Endothelial cell of umbilical vein (primary cell): Measurements from ENCODE around the gene RAB19. TPM values are rescaled to one million over a fixed set of nuclear protein-coding genes. Genes with fewer than 3 reads are reported as not detected.

Experiments used
- BruUV-seq: library from RNA; stranded (reverse); fragments of 400-500 nt; replicated peaks from 2 replicates; lab custom pipeline; 2021; lab: Mats Ljungman, UMichigan
- CTCF ChIA-PET: fragments of 300-600, 350-600 bp; sonication (Branson Sonifier 250); formaldehyde crosslinking; loops from one replicate; lab custom pipeline; 2021; ENCODE audit warnings: antibody characterized with exemption, inconsistent platforms; lab: Charles Lee
- POLR2A ChIA-PET: fragments of 300-600, 350-600 bp; sonication (Branson Sonifier 250); formaldehyde crosslinking; loops from one replicate; lab custom pipeline; 2021; ENCODE audit warnings: antibody characterized with exemption, inconsistent platforms; lab: Charles Lee
- DNase-seq: peaks from one replicate; pipeline ENCODE4 v3.0.0-alpha.2; 2011; ENCODE audit warnings: low read depth, low spot score
- FAIRE-seq: peaks from 2 replicates; lab custom pipeline; 2011; peaks lifted over from hg19 to GRCh38; lab: Jason Lieb, UNC
- H2AFZ ChIP-seq: 2 replicates; pipeline ENCODE4 v1.6.0; 2012; ENCODE audit warnings: low read depth, low read length, control low read depth, inconsistent platforms
- H3K27ac ChIP-seq: 2 replicates; pipeline ENCODE4 v1.5.1; 2011; ENCODE audit warnings: low read depth, mild to moderate bottlenecking, control low read depth, low read length, moderate library complexity; ENCODE audit not compliant: insufficient read depth
- H3K27me3 ChIP-seq, 2 experiments: 2 replicates each; pipeline versions ENCODE4 v1.6.0 to v1.6.1; 2011; ENCODE audit warnings: low read length in 2 of 2, mixed read lengths in 1 of 2; ENCODE audit not compliant: control insufficient read depth in 2 of 2, insufficient read depth in 2 of 2
- H3K36me3 ChIP-seq, 2 experiments: 2 replicates in 1 of 2; 3 replicates in 1 of 2; pipeline ENCODE4 v1.5.1; 2011; ENCODE audit warnings: low read length in 2 of 2, mild to moderate bottlenecking in 1 of 2, moderate library complexity in 1 of 2; ENCODE audit not compliant: control insufficient read depth in 2 of 2, insufficient read depth in 2 of 2; ENCODE audit errors: extremely low read depth in 1 of 2
- H3K4me1 ChIP-seq: 3 replicates; pipeline ENCODE4 v1.5.1; 2011; ENCODE audit warnings: mild to moderate bottlenecking, low read length; ENCODE audit not compliant: control insufficient read depth, insufficient read depth; ENCODE audit errors: extremely low read depth
- H3K4me2 ChIP-seq: 2 replicates; pipeline ENCODE4 v1.6.1; 2011; ENCODE audit warnings: low read length, control low read depth, mixed read lengths; ENCODE audit not compliant: insufficient read depth
- H3K4me3 ChIP-seq, 3 experiments: fragments of 200-600 bp in 1 of 3; sonication (generic), shearing (Covaris generic) in 1 of 3; replicated peaks in 1 of 3; 2 replicates each; pipeline ENCODE4 v1.5.1; 2011 to 2016; ENCODE audit warnings: control low read depth in 3 of 3, low read length in 3 of 3, mild to moderate bottlenecking in 2 of 3, inconsistent platforms in 1 of 3, low read depth in 1 of 3, moderate library complexity in 1 of 3; ENCODE audit not compliant: insufficient read depth in 1 of 3
- H3K79me2 ChIP-seq: 2 replicates; pipeline ENCODE4 v1.6.0; 2012; ENCODE audit warnings: low read length, inconsistent platforms; ENCODE audit not compliant: control insufficient read depth, insufficient read depth
- H3K9ac ChIP-seq: replicated peaks from 2 replicates; pipeline ENCODE3; 2011; ENCODE audit warnings: low read length, control low read depth; ENCODE audit not compliant: insufficient read depth; ENCODE audit errors: extremely low read depth
- H3K9me1 ChIP-seq: replicated peaks from 3 replicates; pipeline ENCODE4 v1.6.0; 2011; ENCODE audit warnings: mild to moderate bottlenecking, low read length; ENCODE audit not compliant: control insufficient read depth, insufficient read depth; ENCODE audit errors: extremely low read depth
- H3K9me3 ChIP-seq: replicated peaks from 2 replicates; pipeline ENCODE4 v1.5.1; 2012; ENCODE audit warnings: low read length, inconsistent platforms; ENCODE audit not compliant: control insufficient read depth, insufficient read depth
- H4K20me1 ChIP-seq: replicated peaks from 2 replicates; pipeline ENCODE3; 2011; ENCODE audit warnings: mild to moderate bottlenecking, low read length; ENCODE audit not compliant: control insufficient read depth, insufficient read depth; ENCODE audit errors: extremely low read depth
- EZH2 ChIP-seq: IDR thresholded peaks from 2 replicates; pipeline ENCODE4 v1.6.1; 2012; ENCODE audit warnings: borderline replicate concordance, low read depth, mild to moderate bottlenecking, moderate library complexity, low read length, inconsistent platforms; ENCODE audit not compliant: severe bottlenecking
- FOS ChIP-seq: IDR thresholded peaks from 2 replicates; pipeline ENCODE4 v1.6.1; 2011; ENCODE audit warnings: mild to moderate bottlenecking, low read length, moderate library complexity, borderline replicate concordance; ENCODE audit not compliant: insufficient read depth
- GATA2 ChIP-seq: IDR thresholded peaks from 2 replicates; pipeline ENCODE4 v1.7.0; 2011; ENCODE audit warnings: low read depth, mild to moderate bottlenecking, moderate library complexity, mixed read lengths, low read length; ENCODE audit not compliant: insufficient read length, insufficient read depth
- JUN ChIP-seq: IDR thresholded peaks from 2 replicates; pipeline ENCODE4 v1.6.1; 2011; ENCODE audit warnings: borderline replicate concordance, low read depth; ENCODE audit not compliant: insufficient read length, insufficient read depth
- MYC ChIP-seq: IDR thresholded peaks from one replicate; pipeline ENCODE4 v1.6.1; 2011; ENCODE audit warnings: mild to moderate bottlenecking, low read depth, low read length
- POLR2A ChIP-seq: IDR thresholded peaks from 2 replicates; pipeline ENCODE4 v1.6.1; 2012; ENCODE audit warnings: low read depth, mild to moderate bottlenecking, control low read depth, low read length
- POLR2AphosphoS5 ChIP-seq: IDR thresholded peaks from 2 replicates; pipeline ENCODE4 v1.6.1; 2012; ENCODE audit warnings: low read depth, mild to moderate bottlenecking, control low read depth, low read length, moderate library complexity; ENCODE audit not compliant: insufficient read depth
- dilution Hi-C: fragments of 300-500 bp; cut with MboI; formaldehyde crosslinking; loops from one replicate; pipeline ENCODE4 v1.15.0; 2019; ENCODE audit warnings: low sequenced_read_pairs; ENCODE audit not compliant: extremely low pct_ligation_motif_present
- intact Hi-C: fragments of 100-400 bp; cut with micrococcal nuclease; formaldehyde crosslinking; loops from one replicate; pipeline ENCODE4 v1.10.0; 2022
- polyA plus RNA-seq, 4 experiments: library from polyadenylated mRNA; depleted of rRNA in 3 of 4; stranded (reverse) in 3 of 4; unstranded in 1 of 4; fragments of >200 nt; gene quantifications; 2 replicates each; pipeline versions ENCODE4 v1.2.1 to v1.2.3, GENCODE V29; 2011 to 2012; ENCODE audit warnings: missing spikeins in 1 of 4
- total RNA-seq: library from RNA; stranded (reverse); gene quantifications from 2 replicates; pipeline ENCODE4 v1.2.3, GENCODE V29; 2021
- TF ChIP-seq, protein P1 (sequence below), 2 donors: IDR thresholded peaks; 1 replicate in 1 of 2; 2 replicates in 1 of 2; pipeline ENCODE4 v1.5.1; 2011; ENCODE audit warnings: low read length in 2 of 2, mild to moderate bottlenecking in 2 of 2, moderate library complexity in 2 of 2, control low read depth in 1 of 2, inconsistent platforms in 1 of 2, low read depth in 1 of 2; ENCODE audit not compliant: insufficient read depth in 1 of 2; ENCODE audit errors: extremely low read depth in 1 of 2
- TF ChIP-seq, protein P2 (sequence below): IDR thresholded peaks from 2 replicates; pipeline ENCODE4 v1.6.1; 2011; ENCODE audit not compliant: insufficient read depth, insufficient read length

The RAB19 gene
- total and polyA plus RNA-seq, 2 donors (not counting 3 experiments of a cell fraction or from before 2014, with no cell fraction given), result not detected

DNA sequence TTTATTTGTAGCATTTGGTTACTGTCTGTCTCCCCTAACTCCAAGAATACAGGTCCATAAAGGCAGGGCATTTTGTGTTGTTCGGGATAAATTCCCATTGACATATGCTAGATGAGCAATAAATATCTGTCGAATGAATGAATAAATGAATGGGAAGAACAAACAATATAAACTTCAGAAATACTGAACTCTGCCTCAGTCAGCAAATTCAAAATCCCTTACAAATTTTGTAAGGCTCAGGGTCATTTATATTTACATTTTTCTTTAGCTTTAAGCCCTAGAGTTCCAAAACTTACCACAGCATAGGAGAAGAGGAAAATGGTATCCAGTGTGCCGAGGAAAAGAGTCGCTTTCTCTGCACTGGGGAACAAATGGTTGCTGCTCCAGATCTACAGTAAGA is 34.6 kb upstream of the RAB19 start:
- intact Hi-C loops, result no loop called here
- no peak overlapping the region for H3K9ac ChIP-seq
- no peak for FAIRE-seq
- no TSS peak for BruUV-seq
- no peaks in the 10 kb centered on the region for H3K4me1 ChIP-seq
- DNase-seq, result no peak
- H3K27me3 ChIP-seq, result no peaks in the 10 kb centered on the region
- no peaks in the 10 kb centered on the region for H4K20me1 ChIP-seq
- H3K9me3 ChIP-seq, result no peaks in the 10 kb centered on the region
- H3K27ac ChIP-seq, result no peak overlapping the region
- H3K36me3 ChIP-seq, result peaks cover 0 to 2% of the 10 kb centered on the region in 2 experiments
- no peak overlapping the region for H3K4me3 ChIP-seq
- H3K4me2 ChIP-seq, result no peak overlapping the region
- no peaks in the 10 kb centered on the region for H3K9me1 ChIP-seq
- no peak for TF ChIP-seq FOS
- no peak for TF ChIP-seq MYC
- TF ChIP-seq, protein P1, sequence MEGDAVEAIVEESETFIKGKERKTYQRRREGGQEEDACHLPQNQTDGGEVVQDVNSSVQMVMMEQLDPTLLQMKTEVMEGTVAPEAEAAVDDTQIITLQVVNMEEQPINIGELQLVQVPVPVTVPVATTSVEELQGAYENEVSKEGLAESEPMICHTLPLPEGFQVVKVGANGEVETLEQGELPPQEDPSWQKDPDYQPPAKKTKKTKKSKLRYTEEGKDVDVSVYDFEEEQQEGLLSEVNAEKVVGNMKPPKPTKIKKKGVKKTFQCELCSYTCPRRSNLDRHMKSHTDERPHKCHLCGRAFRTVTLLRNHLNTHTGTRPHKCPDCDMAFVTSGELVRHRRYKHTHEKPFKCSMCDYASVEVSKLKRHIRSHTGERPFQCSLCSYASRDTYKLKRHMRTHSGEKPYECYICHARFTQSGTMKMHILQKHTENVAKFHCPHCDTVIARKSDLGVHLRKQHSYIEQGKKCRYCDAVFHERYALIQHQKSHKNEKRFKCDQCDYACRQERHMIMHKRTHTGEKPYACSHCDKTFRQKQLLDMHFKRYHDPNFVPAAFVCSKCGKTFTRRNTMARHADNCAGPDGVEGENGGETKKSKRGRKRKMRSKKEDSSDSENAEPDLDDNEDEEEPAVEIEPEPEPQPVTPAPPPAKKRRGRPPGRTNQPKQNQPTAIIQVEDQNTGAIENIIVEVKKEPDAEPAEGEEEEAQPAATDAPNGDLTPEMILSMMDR (IDR thresholded peaks at IDR 0.05; ENCODE audit: extremely low read depth in 1 of 2, insufficient read depth in 1 of 2, low read depth in 1 of 2, low read length in 2 of 2), result no peak
- TF ChIP-seq GATA2, result no peak
- TF ChIP-seq, protein P2, sequence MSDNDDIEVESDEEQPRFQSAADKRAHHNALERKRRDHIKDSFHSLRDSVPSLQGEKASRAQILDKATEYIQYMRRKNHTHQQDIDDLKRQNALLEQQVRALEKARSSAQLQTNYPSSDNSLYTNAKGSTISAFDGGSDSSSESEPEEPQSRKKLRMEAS, result no peak
- TF ChIP-seq JUN, result no peak
- no peak for TF ChIP-seq POLR2A
- TF ChIP-seq POLR2AphosphoS5, result no peak
- TF ChIP-seq EZH2, result no peak
- CTCF ChIA-PET, result no interaction called here
- POLR2A ChIA-PET, result no interaction called here
- no peak overlapping the region for H2AFZ ChIP-seq
- H3K79me2 ChIP-seq, result no peaks in the 10 kb centered on the region
- dilution Hi-C loops, result no loop called here
